ENCODE measurements around the gene CHERP. TPM values are rescaled to one million over a fixed set of nuclear protein-coding genes. Genes with fewer than 3 reads are reported as not detected.

CHERP gene
- total and polyA plus RNA-seq, 2 experiments from 2014 or later = 31.6 to 41.2 TPM

DNA sequence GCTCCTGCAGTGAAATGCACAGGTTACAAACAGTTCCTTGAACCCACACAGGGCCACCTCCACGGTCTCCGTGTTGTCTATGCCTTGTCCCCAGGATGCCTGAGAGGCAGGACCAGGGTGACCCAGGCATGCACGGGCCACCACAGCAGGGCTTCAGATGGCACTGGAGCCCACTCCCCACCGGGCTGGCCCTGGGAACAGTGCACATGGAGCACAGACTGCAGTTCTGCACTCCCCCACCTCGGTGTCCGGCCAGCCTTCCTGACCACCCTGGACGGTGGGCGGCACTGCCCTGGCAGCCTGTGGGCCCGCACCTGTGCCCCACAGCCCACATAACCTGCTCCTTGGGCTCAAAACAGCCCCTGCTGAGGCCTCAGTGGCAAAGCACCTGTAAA lies 44.2 kb upstream of the CHERP start:
- Histone ChIP-seq H4K20me1 (replicated peaks; ENCODE audit: insufficient read depth) (peaks cover 30% of the 10 kb centered on the region), H3F3A (replicated peaks; ENCODE audit: low read depth) (peaks cover 10% of the 10 kb centered on the region; the same call in 1 of the 2 replicates), H3K4me2 (no peak overlapping the region), H3K27me3 (ENCODE audit: insufficient read depth) (no peaks in the 10 kb centered on the region), H3K27ac (ENCODE audit: low read depth) (no peak overlapping the region), H3K4me1 (ENCODE audit: insufficient read depth) (peaks cover 48% of the 10 kb centered on the region), H3K9me2 (ENCODE audit: insufficient read depth) (no peaks in the 10 kb centered on the region), H3K79me2 (replicated peaks; ENCODE audit: insufficient read depth) (peaks cover 99% of the 10 kb centered on the region), H3K36me3 (ENCODE audit: insufficient read depth) (no peaks in the 10 kb centered on the region), H3K4me3 (no peak overlapping the region), H2AFZ (no peak overlapping the region)
- Mint-ChIP-seq H3K9me3 (no peaks in the 10 kb centered on the region), H3K27me3 (ENCODE audit: insufficient read depth, low read depth, poor library complexity) (peaks cover 2% of the 10 kb centered on the region), H3K4me1 (peaks cover 75% of the 10 kb centered on the region), H3K27ac (peak overlapping the region; percentile 95; the same call in 1 of the 2 replicates), H3K4me3 (no peak overlapping the region), H3K36me3 (ENCODE audit: low read depth) (no peaks in the 10 kb centered on the region; the same call in 2 of the 3 replicates)
- no peak for TF ChIP-seq EZH2phosphoT487 (IDR thresholded peaks at IDR 0.05; ENCODE audit: unreplicated experiment)
- TF ChIP-seq, protein P1, sequence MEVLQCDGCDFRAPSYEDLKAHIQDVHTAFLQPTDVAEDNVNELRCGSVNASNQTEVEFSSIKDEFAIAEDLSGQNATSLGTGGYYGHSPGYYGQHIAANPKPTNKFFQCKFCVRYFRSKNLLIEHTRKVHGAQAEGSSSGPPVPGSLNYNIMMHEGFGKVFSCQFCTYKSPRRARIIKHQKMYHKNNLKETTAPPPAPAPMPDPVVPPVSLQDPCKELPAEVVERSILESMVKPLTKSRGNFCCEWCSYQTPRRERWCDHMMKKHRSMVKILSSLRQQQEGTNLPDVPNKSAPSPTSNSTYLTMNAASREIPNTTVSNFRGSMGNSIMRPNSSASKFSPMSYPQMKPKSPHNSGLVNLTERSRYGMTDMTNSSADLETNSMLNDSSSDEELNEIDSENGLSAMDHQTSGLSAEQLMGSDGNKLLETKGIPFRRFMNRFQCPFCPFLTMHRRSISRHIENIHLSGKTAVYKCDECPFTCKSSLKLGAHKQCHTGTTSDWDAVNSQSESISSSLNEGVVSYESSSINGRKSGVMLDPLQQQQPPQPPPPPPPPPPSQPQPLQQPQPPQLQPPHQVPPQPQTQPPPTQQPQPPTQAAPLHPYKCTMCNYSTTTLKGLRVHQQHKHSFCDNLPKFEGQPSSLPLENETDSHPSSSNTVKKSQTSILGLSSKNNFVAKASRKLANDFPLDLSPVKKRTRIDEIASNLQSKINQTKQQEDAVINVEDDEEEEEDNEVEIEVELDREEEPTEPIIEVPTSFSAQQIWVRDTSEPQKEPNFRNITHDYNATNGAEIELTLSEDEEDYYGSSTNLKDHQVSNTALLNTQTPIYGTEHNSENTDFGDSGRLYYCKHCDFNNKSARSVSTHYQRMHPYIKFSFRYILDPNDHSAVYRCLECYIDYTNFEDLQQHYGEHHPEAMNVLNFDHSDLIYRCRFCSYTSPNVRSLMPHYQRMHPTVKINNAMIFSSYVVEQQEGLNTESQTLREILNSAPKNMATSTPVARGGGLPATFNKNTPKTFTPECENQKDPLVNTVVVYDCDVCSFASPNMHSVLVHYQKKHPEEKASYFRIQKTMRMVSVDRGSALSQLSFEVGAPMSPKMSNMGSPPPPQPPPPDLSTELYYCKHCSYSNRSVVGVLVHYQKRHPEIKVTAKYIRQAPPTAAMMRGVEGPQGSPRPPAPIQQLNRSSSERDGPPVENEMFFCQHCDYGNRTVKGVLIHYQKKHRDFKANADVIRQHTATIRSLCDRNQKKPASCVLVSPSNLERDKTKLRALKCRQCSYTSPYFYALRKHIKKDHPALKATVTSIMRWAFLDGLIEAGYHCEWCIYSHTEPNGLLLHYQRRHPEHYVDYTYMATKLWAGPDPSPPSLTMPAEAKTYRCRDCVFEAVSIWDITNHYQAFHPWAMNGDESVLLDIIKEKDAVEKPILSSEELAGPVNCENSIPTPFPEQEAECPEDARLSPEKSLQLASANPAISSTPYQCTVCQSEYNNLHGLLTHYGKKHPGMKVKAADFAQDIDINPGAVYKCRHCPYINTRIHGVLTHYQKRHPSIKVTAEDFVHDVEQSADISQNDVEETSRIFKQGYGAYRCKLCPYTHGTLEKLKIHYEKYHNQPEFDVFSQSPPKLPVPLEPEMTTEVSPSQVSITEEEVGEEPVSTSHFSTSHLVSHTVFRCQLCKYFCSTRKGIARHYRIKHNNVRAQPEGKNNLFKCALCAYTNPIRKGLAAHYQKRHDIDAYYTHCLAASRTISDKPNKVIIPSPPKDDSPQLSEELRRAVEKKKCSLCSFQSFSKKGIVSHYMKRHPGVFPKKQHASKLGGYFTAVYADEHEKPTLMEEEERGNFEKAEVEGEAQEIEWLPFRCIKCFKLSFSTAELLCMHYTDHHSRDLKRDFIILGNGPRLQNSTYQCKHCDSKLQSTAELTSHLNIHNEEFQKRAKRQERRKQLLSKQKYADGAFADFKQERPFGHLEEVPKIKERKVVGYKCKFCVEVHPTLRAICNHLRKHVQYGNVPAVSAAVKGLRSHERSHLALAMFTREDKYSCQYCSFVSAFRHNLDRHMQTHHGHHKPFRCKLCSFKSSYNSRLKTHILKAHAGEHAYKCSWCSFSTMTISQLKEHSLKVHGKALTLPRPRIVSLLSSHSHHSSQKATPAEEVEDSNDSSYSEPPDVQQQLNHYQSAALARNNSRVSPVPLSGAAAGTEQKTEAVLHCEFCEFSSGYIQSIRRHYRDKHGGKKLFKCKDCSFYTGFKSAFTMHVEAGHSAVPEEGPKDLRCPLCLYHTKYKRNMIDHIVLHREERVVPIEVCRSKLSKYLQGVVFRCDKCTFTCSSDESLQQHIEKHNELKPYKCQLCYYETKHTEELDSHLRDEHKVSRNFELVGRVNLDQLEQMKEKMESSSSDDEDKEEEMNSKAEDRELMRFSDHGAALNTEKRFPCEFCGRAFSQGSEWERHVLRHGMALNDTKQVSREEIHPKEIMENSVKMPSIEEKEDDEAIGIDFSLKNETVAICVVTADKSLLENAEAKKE (CRISPR knock-in tag; IDR thresholded peaks at IDR 0.05) = no peak
- TF ChIP-seq ZNF331 (CRISPR knock-in tag; IDR thresholded peaks at IDR 0.05; ENCODE audit: low read depth) = no peak
- TF ChIP-seq JUNB (IDR thresholded peaks at IDR 0.05; ENCODE audit: unreplicated experiment) = no peak
- TF ChIP-seq, protein P2, sequence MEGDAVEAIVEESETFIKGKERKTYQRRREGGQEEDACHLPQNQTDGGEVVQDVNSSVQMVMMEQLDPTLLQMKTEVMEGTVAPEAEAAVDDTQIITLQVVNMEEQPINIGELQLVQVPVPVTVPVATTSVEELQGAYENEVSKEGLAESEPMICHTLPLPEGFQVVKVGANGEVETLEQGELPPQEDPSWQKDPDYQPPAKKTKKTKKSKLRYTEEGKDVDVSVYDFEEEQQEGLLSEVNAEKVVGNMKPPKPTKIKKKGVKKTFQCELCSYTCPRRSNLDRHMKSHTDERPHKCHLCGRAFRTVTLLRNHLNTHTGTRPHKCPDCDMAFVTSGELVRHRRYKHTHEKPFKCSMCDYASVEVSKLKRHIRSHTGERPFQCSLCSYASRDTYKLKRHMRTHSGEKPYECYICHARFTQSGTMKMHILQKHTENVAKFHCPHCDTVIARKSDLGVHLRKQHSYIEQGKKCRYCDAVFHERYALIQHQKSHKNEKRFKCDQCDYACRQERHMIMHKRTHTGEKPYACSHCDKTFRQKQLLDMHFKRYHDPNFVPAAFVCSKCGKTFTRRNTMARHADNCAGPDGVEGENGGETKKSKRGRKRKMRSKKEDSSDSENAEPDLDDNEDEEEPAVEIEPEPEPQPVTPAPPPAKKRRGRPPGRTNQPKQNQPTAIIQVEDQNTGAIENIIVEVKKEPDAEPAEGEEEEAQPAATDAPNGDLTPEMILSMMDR (conservative IDR thresholded peaks at IDR 0.05; ENCODE audit: low read depth in 2 of 2) = no peak
- TF ChIP-seq STAT1 (IDR thresholded peaks at IDR 0.05; ENCODE audit: unreplicated experiment) = no peak
- no peak for TF ChIP-seq POLR2AphosphoS5 (IDR thresholded peaks at IDR 0.05; ENCODE audit: low read depth)
- TF ChIP-seq, protein P3, sequence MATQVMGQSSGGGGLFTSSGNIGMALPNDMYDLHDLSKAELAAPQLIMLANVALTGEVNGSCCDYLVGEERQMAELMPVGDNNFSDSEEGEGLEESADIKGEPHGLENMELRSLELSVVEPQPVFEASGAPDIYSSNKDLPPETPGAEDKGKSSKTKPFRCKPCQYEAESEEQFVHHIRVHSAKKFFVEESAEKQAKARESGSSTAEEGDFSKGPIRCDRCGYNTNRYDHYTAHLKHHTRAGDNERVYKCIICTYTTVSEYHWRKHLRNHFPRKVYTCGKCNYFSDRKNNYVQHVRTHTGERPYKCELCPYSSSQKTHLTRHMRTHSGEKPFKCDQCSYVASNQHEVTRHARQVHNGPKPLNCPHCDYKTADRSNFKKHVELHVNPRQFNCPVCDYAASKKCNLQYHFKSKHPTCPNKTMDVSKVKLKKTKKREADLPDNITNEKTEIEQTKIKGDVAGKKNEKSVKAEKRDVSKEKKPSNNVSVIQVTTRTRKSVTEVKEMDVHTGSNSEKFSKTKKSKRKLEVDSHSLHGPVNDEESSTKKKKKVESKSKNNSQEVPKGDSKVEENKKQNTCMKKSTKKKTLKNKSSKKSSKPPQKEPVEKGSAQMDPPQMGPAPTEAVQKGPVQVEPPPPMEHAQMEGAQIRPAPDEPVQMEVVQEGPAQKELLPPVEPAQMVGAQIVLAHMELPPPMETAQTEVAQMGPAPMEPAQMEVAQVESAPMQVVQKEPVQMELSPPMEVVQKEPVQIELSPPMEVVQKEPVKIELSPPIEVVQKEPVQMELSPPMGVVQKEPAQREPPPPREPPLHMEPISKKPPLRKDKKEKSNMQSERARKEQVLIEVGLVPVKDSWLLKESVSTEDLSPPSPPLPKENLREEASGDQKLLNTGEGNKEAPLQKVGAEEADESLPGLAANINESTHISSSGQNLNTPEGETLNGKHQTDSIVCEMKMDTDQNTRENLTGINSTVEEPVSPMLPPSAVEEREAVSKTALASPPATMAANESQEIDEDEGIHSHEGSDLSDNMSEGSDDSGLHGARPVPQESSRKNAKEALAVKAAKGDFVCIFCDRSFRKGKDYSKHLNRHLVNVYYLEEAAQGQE (IDR thresholded peaks at IDR 0.05; ENCODE audit: unreplicated experiment) = no peak
- no peak for TF ChIP-seq NANOG (IDR thresholded peaks at IDR 0.05; ENCODE audit: borderline replicate concordance)
- no peak for TF ChIP-seq CREB1 (CRISPR knock-in tag; IDR thresholded peaks at IDR 0.05; ENCODE audit: low read depth)
- no peak for TF ChIP-seq EZH2 (IDR thresholded peaks at IDR 0.05; ENCODE audit: low read depth, unreplicated experiment)
- TF ChIP-seq, protein P4, sequence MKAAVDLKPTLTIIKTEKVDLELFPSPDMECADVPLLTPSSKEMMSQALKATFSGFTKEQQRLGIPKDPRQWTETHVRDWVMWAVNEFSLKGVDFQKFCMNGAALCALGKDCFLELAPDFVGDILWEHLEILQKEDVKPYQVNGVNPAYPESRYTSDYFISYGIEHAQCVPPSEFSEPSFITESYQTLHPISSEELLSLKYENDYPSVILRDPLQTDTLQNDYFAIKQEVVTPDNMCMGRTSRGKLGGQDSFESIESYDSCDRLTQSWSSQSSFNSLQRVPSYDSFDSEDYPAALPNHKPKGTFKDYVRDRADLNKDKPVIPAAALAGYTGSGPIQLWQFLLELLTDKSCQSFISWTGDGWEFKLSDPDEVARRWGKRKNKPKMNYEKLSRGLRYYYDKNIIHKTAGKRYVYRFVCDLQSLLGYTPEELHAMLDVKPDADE (IDR thresholded peaks at IDR 0.05) = no peak
- no peak for TF ChIP-seq ZNF114 (CRISPR knock-in tag; IDR thresholded peaks at IDR 0.05)
- ATAC-seq = no peak
- DNase-seq (ENCODE audit: low spot score) = no peak

All from GM23338 (cell line).